Body of pancreas (tissue), 4 donors: ENCODE data around the gene CIBAR2.

Experiments used
- POLR2A ChIP-seq, 3 donors: fragments of 450-650 bp; IDR thresholded peaks; one replicate each; pipeline ENCODE4 v1.6.1; 2016; ENCODE audit warnings: antibody characterized with exemption in 3 of 3, mild to moderate bottlenecking in 2 of 3
- TF ChIP-seq, protein P1 (sequence below), 7 experiments: fragments of 450-650 bp in 4 of 7; fragments of 200-600 bp in 3 of 7; sonication (generic) in 3 of 7; IDR thresholded peaks; one replicate each; pipeline ENCODE4 v1.5.1; 2016 to 2019; ENCODE audit warnings: antibody characterized with exemption in 7 of 7

DNA sequence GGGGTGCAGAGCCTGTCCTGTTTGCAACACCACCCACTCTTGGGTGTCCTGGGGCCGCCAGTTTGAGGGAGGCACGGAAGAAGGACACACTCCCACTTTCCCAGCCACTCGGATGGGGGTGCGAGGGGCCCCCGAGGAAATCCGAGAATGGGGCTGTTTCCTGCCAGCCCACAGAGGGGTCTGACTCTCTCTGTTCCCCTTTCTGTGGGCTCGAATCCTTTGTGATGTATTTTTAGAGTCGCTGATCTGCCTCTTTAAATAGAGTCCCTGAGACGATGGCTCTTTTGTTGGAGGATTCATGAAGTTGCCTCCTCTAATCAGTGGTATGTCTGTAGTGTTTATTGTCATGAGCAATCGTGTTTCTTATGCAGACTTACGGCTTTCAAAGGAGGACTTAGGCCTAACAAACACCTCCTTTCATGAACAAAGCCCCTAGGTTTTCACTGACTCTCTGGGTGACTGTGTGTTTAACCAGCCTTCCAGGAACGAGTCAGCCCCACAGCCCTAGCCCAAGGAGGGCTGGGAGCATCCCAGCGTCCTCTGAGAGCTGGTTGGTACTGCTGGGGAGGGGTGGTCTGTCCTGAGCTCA, 29.1 kb downstream of the CIBAR2 start:
- no peak for TF ChIP-seq POLR2A (IDR thresholded peaks at IDR 0.05)
- TF ChIP-seq, protein P1, sequence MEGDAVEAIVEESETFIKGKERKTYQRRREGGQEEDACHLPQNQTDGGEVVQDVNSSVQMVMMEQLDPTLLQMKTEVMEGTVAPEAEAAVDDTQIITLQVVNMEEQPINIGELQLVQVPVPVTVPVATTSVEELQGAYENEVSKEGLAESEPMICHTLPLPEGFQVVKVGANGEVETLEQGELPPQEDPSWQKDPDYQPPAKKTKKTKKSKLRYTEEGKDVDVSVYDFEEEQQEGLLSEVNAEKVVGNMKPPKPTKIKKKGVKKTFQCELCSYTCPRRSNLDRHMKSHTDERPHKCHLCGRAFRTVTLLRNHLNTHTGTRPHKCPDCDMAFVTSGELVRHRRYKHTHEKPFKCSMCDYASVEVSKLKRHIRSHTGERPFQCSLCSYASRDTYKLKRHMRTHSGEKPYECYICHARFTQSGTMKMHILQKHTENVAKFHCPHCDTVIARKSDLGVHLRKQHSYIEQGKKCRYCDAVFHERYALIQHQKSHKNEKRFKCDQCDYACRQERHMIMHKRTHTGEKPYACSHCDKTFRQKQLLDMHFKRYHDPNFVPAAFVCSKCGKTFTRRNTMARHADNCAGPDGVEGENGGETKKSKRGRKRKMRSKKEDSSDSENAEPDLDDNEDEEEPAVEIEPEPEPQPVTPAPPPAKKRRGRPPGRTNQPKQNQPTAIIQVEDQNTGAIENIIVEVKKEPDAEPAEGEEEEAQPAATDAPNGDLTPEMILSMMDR (IDR thresholded peaks at IDR 0.05): no peak
